B cell (primary cell): Measurements from ENCODE around the gene ENTPD1.

Experiments used
- EZH2 ChIP-seq: IDR thresholded peaks from 2 replicates; pipeline ENCODE4 v1.6.1; 2012; ENCODE audit warnings: borderline replicate concordance, low read depth, mild to moderate bottlenecking, moderate library complexity, low read length; ENCODE audit not compliant: insufficient read depth, poor library complexity, severe bottlenecking
- TF ChIP-seq, protein P1 (sequence below): fragments of 200-600 bp; IDR thresholded peaks from one replicate; pipeline ENCODE4 v1.8.0; 2022; ENCODE audit warnings: antibody characterized with exemption, mild to moderate bottlenecking

DNA sequence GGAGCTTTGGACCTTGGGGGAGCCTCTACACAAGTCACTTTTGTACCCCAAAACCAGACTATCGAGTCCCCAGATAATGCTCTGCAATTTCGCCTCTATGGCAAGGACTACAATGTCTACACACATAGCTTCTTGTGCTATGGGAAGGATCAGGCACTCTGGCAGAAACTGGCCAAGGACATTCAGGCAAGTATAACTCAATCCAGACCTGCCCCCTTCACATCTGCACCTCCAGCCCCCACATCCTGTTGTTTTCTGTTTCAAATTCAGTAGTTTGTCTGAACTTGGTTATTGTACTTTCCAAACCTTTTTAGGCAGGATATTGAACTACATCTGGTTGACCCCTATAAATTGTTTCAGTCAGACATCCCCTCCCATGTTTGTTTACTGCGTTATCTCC is 89.4 kb downstream of the ENTPD1 start:
- TF ChIP-seq, protein P1, sequence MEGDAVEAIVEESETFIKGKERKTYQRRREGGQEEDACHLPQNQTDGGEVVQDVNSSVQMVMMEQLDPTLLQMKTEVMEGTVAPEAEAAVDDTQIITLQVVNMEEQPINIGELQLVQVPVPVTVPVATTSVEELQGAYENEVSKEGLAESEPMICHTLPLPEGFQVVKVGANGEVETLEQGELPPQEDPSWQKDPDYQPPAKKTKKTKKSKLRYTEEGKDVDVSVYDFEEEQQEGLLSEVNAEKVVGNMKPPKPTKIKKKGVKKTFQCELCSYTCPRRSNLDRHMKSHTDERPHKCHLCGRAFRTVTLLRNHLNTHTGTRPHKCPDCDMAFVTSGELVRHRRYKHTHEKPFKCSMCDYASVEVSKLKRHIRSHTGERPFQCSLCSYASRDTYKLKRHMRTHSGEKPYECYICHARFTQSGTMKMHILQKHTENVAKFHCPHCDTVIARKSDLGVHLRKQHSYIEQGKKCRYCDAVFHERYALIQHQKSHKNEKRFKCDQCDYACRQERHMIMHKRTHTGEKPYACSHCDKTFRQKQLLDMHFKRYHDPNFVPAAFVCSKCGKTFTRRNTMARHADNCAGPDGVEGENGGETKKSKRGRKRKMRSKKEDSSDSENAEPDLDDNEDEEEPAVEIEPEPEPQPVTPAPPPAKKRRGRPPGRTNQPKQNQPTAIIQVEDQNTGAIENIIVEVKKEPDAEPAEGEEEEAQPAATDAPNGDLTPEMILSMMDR: no peak
- no peak for TF ChIP-seq EZH2
